ENCODE measurements around the gene STMP1.

DNA sequence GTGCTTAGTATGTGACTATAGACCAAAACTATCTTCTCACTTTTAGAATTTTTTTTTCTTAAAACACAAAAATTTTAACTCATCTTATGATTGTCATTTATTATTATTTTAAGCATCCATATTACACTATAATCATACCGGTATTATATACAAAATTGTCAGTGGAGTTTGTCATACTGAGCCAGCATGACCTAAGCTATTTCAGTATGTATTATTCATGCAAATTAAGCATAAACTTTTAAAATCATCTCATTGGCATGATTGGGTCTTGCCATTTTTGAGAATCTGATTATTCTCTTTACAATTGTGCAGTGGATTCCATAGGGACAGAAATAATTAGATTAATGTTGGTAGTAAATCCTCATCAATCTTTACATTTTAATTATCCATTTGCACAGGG lies 46.2 kb upstream of the STMP1 start:
- TF ChIP-seq, protein P1, sequence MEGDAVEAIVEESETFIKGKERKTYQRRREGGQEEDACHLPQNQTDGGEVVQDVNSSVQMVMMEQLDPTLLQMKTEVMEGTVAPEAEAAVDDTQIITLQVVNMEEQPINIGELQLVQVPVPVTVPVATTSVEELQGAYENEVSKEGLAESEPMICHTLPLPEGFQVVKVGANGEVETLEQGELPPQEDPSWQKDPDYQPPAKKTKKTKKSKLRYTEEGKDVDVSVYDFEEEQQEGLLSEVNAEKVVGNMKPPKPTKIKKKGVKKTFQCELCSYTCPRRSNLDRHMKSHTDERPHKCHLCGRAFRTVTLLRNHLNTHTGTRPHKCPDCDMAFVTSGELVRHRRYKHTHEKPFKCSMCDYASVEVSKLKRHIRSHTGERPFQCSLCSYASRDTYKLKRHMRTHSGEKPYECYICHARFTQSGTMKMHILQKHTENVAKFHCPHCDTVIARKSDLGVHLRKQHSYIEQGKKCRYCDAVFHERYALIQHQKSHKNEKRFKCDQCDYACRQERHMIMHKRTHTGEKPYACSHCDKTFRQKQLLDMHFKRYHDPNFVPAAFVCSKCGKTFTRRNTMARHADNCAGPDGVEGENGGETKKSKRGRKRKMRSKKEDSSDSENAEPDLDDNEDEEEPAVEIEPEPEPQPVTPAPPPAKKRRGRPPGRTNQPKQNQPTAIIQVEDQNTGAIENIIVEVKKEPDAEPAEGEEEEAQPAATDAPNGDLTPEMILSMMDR (IDR thresholded peaks at IDR 0.05 in 4 of 5, conservative IDR thresholded peaks at IDR 0.05 in 1 of 5): no peak
- no peak for TF ChIP-seq POLR2A (IDR thresholded peaks at IDR 0.05)
